ENCODE data around the gene ILDR2. TPM values are rescaled to one million over a fixed set of nuclear protein-coding genes. Genes with fewer than 3 reads are reported as not detected.

The ILDR2 gene, protein sequence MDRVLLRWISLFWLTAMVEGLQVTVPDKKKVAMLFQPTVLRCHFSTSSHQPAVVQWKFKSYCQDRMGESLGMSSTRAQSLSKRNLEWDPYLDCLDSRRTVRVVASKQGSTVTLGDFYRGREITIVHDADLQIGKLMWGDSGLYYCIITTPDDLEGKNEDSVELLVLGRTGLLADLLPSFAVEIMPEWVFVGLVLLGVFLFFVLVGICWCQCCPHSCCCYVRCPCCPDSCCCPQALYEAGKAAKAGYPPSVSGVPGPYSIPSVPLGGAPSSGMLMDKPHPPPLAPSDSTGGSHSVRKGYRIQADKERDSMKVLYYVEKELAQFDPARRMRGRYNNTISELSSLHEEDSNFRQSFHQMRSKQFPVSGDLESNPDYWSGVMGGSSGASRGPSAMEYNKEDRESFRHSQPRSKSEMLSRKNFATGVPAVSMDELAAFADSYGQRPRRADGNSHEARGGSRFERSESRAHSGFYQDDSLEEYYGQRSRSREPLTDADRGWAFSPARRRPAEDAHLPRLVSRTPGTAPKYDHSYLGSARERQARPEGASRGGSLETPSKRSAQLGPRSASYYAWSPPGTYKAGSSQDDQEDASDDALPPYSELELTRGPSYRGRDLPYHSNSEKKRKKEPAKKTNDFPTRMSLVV
- total RNA-seq (2013; cell fraction: nucleolus; rRNA removed): 0.25 TPM in 1 of 2 replicates, not detected in the other
- 4.8 and 4.9 TPM in 2 replicates for total RNA-seq (2014; rRNA removed)
- total RNA-seq (2014; rRNA removed; fragmentation: Illumina TruSeq; extraction: Trizol): 3.2 and 4.2 TPM in 2 replicates
- 5.3 and 5.4 TPM in 2 replicates for total RNA-seq (2021)
- polyA plus RNA-seq (2011; ENCODE audit: low read depth): 2.0 TPM
- polyA plus RNA-seq (2011; rRNA removed): 0.03 and 0.05 TPM in 2 replicates
- polyA plus RNA-seq (2011; cell fraction: cytosol; rRNA removed): 0.04 and 0.08 TPM in 2 replicates
- 0.09 and 0.15 TPM in 2 replicates for polyA plus RNA-seq (2011; cell fraction: nucleus; rRNA removed)
- 1.9 and 2.3 TPM in 2 replicates for polyA plus RNA-seq (2012)
- polyA plus RNA-seq (2014; fragmentation: Illumina TruSeq; extraction: Trizol): 4.3 and 4.7 TPM in 2 replicates
- under 1 TPM; 0.27 to 0.56 TPM for polyA plus RNA-seq (2014; fragmentation: Nextera tagmentation; extraction: Ambion mirVana)
- 1.9 and 2.7 TPM in 2 replicates for polyA plus RNA-seq (2014; rRNA removed)
- 1 to 10 TPM in 1 of 2 experiments, under 1 TPM in 1; 0.74 to 1.0 TPM for polyA plus RNA-seq (2016; fragmentation: Nextera tagmentation; extraction: Ambion mirVana)
- under 0.01 and 0.15 TPM in 2 replicates for polyA minus RNA-seq (2011; rRNA and poly(A)+ RNA removed)
- polyA minus RNA-seq (2011; cell fraction: cytosol; rRNA and poly(A)+ RNA removed): not detected in 2 replicates
- under 0.01 and 0.24 TPM in 2 replicates for polyA minus RNA-seq (2011; cell fraction: nucleus; rRNA and poly(A)+ RNA removed)
- Bru-seq, nascent RNA: percentile 18 among the genes with signal in this experiment
- percentile 16 among the genes with signal in this experiment for BruChase-seq, experiment 1, labeled RNA remaining after a 6-hour chase
- percentile 18 among the genes with signal in this experiment for BruChase-seq, experiment 2, labeled RNA remaining after a 2-hour chase
- long read RNA-seq, experiment 1: 0 reads
- long read RNA-seq, experiment 2: 0 reads

GRCh38 chr1:166975361-166976129 lies at the start of gene ILDR2:
Gene ILDR2, minus strand, starts transcription at chr1:166975540. Its CDS starts 272 bp downstream, at chr1:166975268.
- Histone ChIP-seq H3K4me1 (ENCODE audit: control insufficient read depth, insufficient read depth, low read length) (peaks cover 26% of the 10 kb centered on the region), H3K4me3 (peak within 1 kb of the TSS; percentile 67), H2AFZ (ENCODE audit: control insufficient read depth, low read depth, low read length) (peak within 1 kb of the TSS; percentile 81), H3K27ac (ENCODE audit: control insufficient read depth, insufficient read depth) (peak within 1 kb of the TSS; percentile 29; the same call in 1 of the 2 replicates), H3K9me3 (replicated peaks; ENCODE audit: control insufficient read depth, insufficient read depth, low read length) (no peaks in the 10 kb centered on the region), H3K9ac (ENCODE audit: control insufficient read depth, insufficient read depth, low read length) (peak within 1 kb of the TSS; percentile 63), H4K20me1 (ENCODE audit: control insufficient read depth, insufficient read depth) (no peaks in the 10 kb centered on the region), H3K27me3 (replicated peaks in 1 of 2; ENCODE audit: control insufficient read depth in 2 of 2, insufficient read depth in 2 of 2, low read length in 1 of 2) (peaks cover 0 to 7% of the 10 kb centered on the region in 2 experiments), H3K4me2 (ENCODE audit: control insufficient read depth, insufficient read depth) (peak within 1 kb of the TSS; percentile 95), H3K36me3 (ENCODE audit: control insufficient read depth in 2 of 2, insufficient read depth in 2 of 2, low read length in 1 of 2) (no peaks in the 10 kb centered on the region), H3K79me2 (ENCODE audit: control insufficient read depth, insufficient read depth, low read length) (0 out of 2 replicates have a peak, but pooled peaks cover 3% of the 10 kb centered on the region)
- SMC1A ChIA-PET (ENCODE audit: uncharacterized antibody, unreplicated experiment): interaction anchor here (1.3 kb wide), 1 partner anchor 17 kb away, joined by 3 read pairs; no protein-coding TSS in a partner anchor
- in situ Hi-C loops (cut with MboI) (no loop called here), intact Hi-C loops (cut with micrococcal nuclease; ENCODE audit: unreplicated experiment) (loop anchor here (5.0 kb wide), 1 partner anchor 82 kb away; no protein-coding TSS in a partner anchor)
- RAD21 ChIA-PET (ENCODE audit: unreplicated experiment): no interaction called here
- no peak for FAIRE-seq
- WGBS (ENCODE audit: insufficient coverage, insufficient replicate concordance, low lambda C conversion rate, missing lambda C conversion rate): 2% methylated on average over 67 of the region's 97 CpGs
- POLR2A ChIA-PET: no interaction called here
- CTCF ChIA-PET: no interaction called here
- no peak for DNase-seq (ENCODE audit: low read depth, low spot score)
- ATAC-seq: peak; percentile 85
- TF ChIP-seq YY1 (IDR thresholded peaks at IDR 0.05; ENCODE audit: low read depth, low read length) (0 out of 2 replicates have a peak, but pooled peaks have one; percentile 18), USF1 (IDR thresholded peaks at IDR 0.05; ENCODE audit: borderline replicate concordance, extremely low read length, insufficient read depth, low read depth, low read length) (peak; percentile 75), CREM (IDR thresholded peaks at IDR 0.05; ENCODE audit: low read depth) (no peak), ETV6 (conservative IDR thresholded peaks at IDR 0.05 in 1 of 2, IDR thresholded peaks at IDR 0.05 in 1 of 2; ENCODE audit: borderline replicate concordance in 1 of 2, low read depth in 1 of 2) (no peak), IKZF1 (conservative IDR thresholded peaks at IDR 0.05) (peak; percentile 42; the same call in 1 of the 2 replicates), EED (IDR thresholded peaks at IDR 0.05; ENCODE audit: low read depth) (no peak), CREB1 (IDR thresholded peaks at IDR 0.05; ENCODE audit: low read depth) (peak; percentile 21; the same call in 1 of the 2 replicates), NR2C2 (IDR thresholded peaks at IDR 0.05; ENCODE audit: borderline replicate concordance, control insufficient read depth, insufficient read length, low read depth) (no peak), BHLHE40 (IDR thresholded peaks at IDR 0.05; ENCODE audit: borderline replicate concordance in 1 of 2, low read depth in 2 of 2, low read length in 1 of 2) (peak; percentile 49 to 90; a peak in 3 of 4 replicates), NR2F1 (conservative IDR thresholded peaks at IDR 0.05) (peak; percentile 77), SMARCA5 (IDR thresholded peaks at IDR 0.05) (0 out of 2 replicates have a peak, but pooled peaks have one; percentile 37), GATAD2B (conservative IDR thresholded peaks at IDR 0.05; ENCODE audit: low read depth) (peak; percentile 48; the same call in 1 of the 2 replicates)
- BruUV-seq (replicated peaks): no TSS peak
